Astrocyte (in vitro differentiated cells and primary cell): ENCODE results near the gene GATA6. TPM values are rescaled to one million over a fixed set of nuclear protein-coding genes. Genes with fewer than 3 reads are reported as not detected.

ENCODE experiments used
- DNase-seq: peaks from one replicate; pipeline ENCODE4 v3.0.0-alpha.2; 2010; ENCODE audit warnings: low read depth
- FAIRE-seq: peaks from 2 replicates; lab custom pipeline; 2011; peaks lifted over from hg19 to GRCh38; lab: Jason Lieb, UNC
- H2AFZ ChIP-seq: 2 replicates; pipeline ENCODE4 v1.6.0; 2012; ENCODE audit warnings: low read depth, low read length, inconsistent platforms
- H3K27ac ChIP-seq: 2 replicates; pipeline ENCODE4 v1.5.1; 2011; ENCODE audit warnings: low read depth, low read length, inconsistent platforms
- H3K27me3 ChIP-seq: 2 replicates; pipeline ENCODE4 v1.6.0; 2011; ENCODE audit warnings: low read length, inconsistent platforms; ENCODE audit not compliant: insufficient read depth
- H3K36me3 ChIP-seq: 2 replicates; pipeline ENCODE4 v1.5.1; 2011; ENCODE audit warnings: low read length, inconsistent platforms; ENCODE audit not compliant: insufficient read depth
- H3K4me1 ChIP-seq: 2 replicates; pipeline ENCODE4 v1.5.1; 2011; ENCODE audit warnings: low read length, inconsistent platforms; ENCODE audit not compliant: insufficient read depth
- H3K4me2 ChIP-seq: 2 replicates; pipeline ENCODE4 v1.6.0; 2012; ENCODE audit warnings: low read length, inconsistent platforms
- H3K4me3 ChIP-seq: 2 replicates; pipeline ENCODE4 v1.5.1; 2011; ENCODE audit warnings: low read depth, mild to moderate bottlenecking, low read length, inconsistent platforms; ENCODE audit not compliant: insufficient read depth
- H3K79me2 ChIP-seq: 2 replicates; pipeline ENCODE4 v1.6.0; 2012; ENCODE audit warnings: mild to moderate bottlenecking, low read length, inconsistent platforms; ENCODE audit not compliant: insufficient read depth
- H3K9ac ChIP-seq: 2 replicates; pipeline ENCODE4 v1.6.0; 2012; ENCODE audit warnings: mild to moderate bottlenecking, low read length, inconsistent platforms
- H3K9me3 ChIP-seq: 2 replicates; pipeline ENCODE4 v1.5.1; 2012; ENCODE audit warnings: low read depth, mild to moderate bottlenecking, low read length, inconsistent platforms; ENCODE audit not compliant: insufficient read depth
- H4K20me1 ChIP-seq: 2 replicates; pipeline ENCODE4 v1.6.0; 2012; ENCODE audit warnings: low read length, inconsistent platforms; ENCODE audit not compliant: insufficient read depth
- H3K27ac Mint-ChIP-seq: one replicate; pipeline ENCODE4 v1.8.0; 2021; ENCODE audit warnings: mild to moderate bottlenecking, mixed read lengths; ENCODE audit not compliant: unreplicated experiment
- H3K27me3 Mint-ChIP-seq: one replicate; pipeline ENCODE4 v1.8.0; 2021; ENCODE audit warnings: low read depth, mixed read lengths; ENCODE audit not compliant: unreplicated experiment
- H3K36me3 Mint-ChIP-seq: one replicate; pipeline ENCODE4 v1.8.0; 2021; ENCODE audit warnings: low read depth, mixed read lengths; ENCODE audit not compliant: unreplicated experiment
- H3K4me1 Mint-ChIP-seq: one replicate; pipeline ENCODE4 v1.8.0; 2021; ENCODE audit warnings: low read depth, mixed read lengths; ENCODE audit not compliant: unreplicated experiment
- H3K4me3 Mint-ChIP-seq: one replicate; pipeline ENCODE4 v1.8.0; 2021; ENCODE audit warnings: mild to moderate bottlenecking, moderate library complexity, mixed read lengths; ENCODE audit not compliant: unreplicated experiment
- H3K9me3 Mint-ChIP-seq: one replicate; pipeline ENCODE4 v1.8.0; 2021; ENCODE audit warnings: mild to moderate bottlenecking, mixed read lengths; ENCODE audit not compliant: unreplicated experiment
- EZH2 ChIP-seq: IDR thresholded peaks from 2 replicates; pipeline ENCODE4 v1.6.1; 2012; ENCODE audit warnings: mild to moderate bottlenecking, low read length, inconsistent platforms; ENCODE audit not compliant: insufficient read depth
- total RNA-seq: library from RNA; stranded (reverse); gene quantifications from 2 replicates; pipeline ENCODE4 v1.2.1, GENCODE V29; 2021
- TF ChIP-seq, protein P1 (sequence below): IDR thresholded peaks from 2 replicates; pipeline ENCODE4 v1.5.1; 2011; ENCODE audit warnings: low read depth, mild to moderate bottlenecking, inconsistent platforms, low read length, moderate library complexity; ENCODE audit not compliant: insufficient read depth

Gene GATA6
- total RNA-seq, 1 donor from 2014 or later: 9.4 TPM

DNA sequence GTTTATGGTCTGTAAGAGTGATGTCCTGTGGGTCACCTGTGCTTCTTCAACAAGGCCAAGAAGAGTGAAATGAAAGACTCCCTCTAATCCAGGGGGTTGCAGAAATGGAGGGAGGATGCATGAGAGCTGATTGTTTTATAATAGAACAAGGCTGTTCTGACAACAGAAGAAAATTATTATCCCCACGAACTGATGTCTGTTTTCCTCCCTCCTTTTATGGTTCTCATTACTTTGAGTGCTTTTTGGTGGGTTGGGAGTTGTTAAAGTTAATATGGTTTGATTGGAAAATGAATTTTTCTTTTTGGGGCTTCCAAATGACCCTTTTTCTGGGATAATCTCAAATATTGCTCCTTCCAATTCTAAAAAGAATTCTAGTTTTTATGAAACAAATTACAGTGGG is 33.6 kb downstream of the GATA6 start:
- Histone ChIP-seq H2AFZ (no peak overlapping the region), H3K4me3 (no peak overlapping the region), H3K9ac (no peak overlapping the region), H3K27ac (no peak overlapping the region), H3K4me2 (no peak overlapping the region), H3K79me2 (peaks cover 16% of the 10 kb centered on the region), H3K4me1 (no peaks in the 10 kb centered on the region), H4K20me1 (peaks cover 80% of the 10 kb centered on the region), H3K36me3 (peaks cover 25% of the 10 kb centered on the region), H3K27me3 (no peaks in the 10 kb centered on the region), H3K9me3 (no peaks in the 10 kb centered on the region)
- H3K4me3 Mint-ChIP-seq: no peak overlapping the region
- peaks cover 20% of the 10 kb centered on the region for H3K27me3 Mint-ChIP-seq
- no peak overlapping the region for H3K27ac Mint-ChIP-seq
- no peaks in the 10 kb centered on the region for H3K9me3 Mint-ChIP-seq
- DNase-seq (no peak), FAIRE-seq (no peak)
- peaks cover 7% of the 10 kb centered on the region for H3K36me3 Mint-ChIP-seq
- H3K4me1 Mint-ChIP-seq: no peaks in the 10 kb centered on the region
- TF ChIP-seq, protein P1, sequence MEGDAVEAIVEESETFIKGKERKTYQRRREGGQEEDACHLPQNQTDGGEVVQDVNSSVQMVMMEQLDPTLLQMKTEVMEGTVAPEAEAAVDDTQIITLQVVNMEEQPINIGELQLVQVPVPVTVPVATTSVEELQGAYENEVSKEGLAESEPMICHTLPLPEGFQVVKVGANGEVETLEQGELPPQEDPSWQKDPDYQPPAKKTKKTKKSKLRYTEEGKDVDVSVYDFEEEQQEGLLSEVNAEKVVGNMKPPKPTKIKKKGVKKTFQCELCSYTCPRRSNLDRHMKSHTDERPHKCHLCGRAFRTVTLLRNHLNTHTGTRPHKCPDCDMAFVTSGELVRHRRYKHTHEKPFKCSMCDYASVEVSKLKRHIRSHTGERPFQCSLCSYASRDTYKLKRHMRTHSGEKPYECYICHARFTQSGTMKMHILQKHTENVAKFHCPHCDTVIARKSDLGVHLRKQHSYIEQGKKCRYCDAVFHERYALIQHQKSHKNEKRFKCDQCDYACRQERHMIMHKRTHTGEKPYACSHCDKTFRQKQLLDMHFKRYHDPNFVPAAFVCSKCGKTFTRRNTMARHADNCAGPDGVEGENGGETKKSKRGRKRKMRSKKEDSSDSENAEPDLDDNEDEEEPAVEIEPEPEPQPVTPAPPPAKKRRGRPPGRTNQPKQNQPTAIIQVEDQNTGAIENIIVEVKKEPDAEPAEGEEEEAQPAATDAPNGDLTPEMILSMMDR: no peak
- TF ChIP-seq EZH2: no peak

GRCh38 chr18:22203536-22204213 is 34.3 kb downstream of the GATA6 start:
- Histone ChIP-seq H3K9ac (no peak overlapping the region), H3K79me2 (peaks cover 10% of the 10 kb centered on the region), H3K27me3 (no peaks in the 10 kb centered on the region), H3K4me2 (no peak overlapping the region), H3K4me3 (no peak overlapping the region), H2AFZ (no peak overlapping the region), H3K9me3 (no peaks in the 10 kb centered on the region), H4K20me1 (peaks cover 74% of the 10 kb centered on the region), H3K27ac (no peak overlapping the region), H3K36me3 (peaks cover 27% of the 10 kb centered on the region), H3K4me1 (no peaks in the 10 kb centered on the region)
- DNase-seq: no peak
- Mint-ChIP-seq H3K9me3 (no peaks in the 10 kb centered on the region), H3K4me3 (no peak overlapping the region), H3K27ac (no peak overlapping the region), H3K27me3 (peaks cover 20% of the 10 kb centered on the region), H3K4me1 (no peaks in the 10 kb centered on the region), H3K36me3 (peaks cover 5% of the 10 kb centered on the region)
- TF ChIP-seq, protein P1: no peak
- no peak for TF ChIP-seq EZH2
- no peak for FAIRE-seq

DNA sequence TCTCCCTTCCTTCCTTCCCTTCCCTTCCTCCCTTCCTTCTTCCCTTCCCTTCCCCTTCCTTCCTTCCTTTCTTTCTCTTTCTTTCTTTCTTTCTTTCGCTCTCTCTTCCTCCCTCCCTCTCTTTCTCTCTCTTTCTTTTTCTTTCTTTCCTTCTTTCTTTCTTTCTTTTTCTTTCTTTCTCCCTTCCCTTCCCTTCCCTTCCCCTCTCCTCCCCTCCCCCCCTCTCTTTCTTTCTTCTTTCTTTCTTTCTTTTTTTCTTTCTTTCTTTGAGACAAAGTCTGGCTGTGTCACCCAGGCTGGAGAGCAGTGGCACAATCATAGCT is 34.8 kb downstream of the GATA6 start:
- H3K4me2 ChIP-seq: no peak overlapping the region
- H4K20me1 ChIP-seq: peaks cover 69% of the 10 kb centered on the region
- no peaks in the 10 kb centered on the region for H3K27me3 ChIP-seq
- H3K27ac ChIP-seq: no peak overlapping the region
- peaks cover 5% of the 10 kb centered on the region for H3K79me2 ChIP-seq
- H3K4me3 ChIP-seq: no peak overlapping the region
- Mint-ChIP-seq H3K9me3 (no peaks in the 10 kb centered on the region), H3K27me3 (peaks cover 16% of the 10 kb centered on the region), H3K4me1 (no peaks in the 10 kb centered on the region), H3K4me3 (no peak overlapping the region), H3K36me3 (peaks cover 5% of the 10 kb centered on the region), H3K27ac (no peak overlapping the region)
- no peak overlapping the region for H2AFZ ChIP-seq
- TF ChIP-seq, protein P1: no peak
- DNase-seq (no peak), FAIRE-seq (no peak)
- H3K36me3 ChIP-seq: peaks cover 24% of the 10 kb centered on the region
- no peak overlapping the region for H3K9ac ChIP-seq
- no peaks in the 10 kb centered on the region for H3K9me3 ChIP-seq
- no peaks in the 10 kb centered on the region for H3K4me1 ChIP-seq
